Stomach (tissue), 9 donors: ENCODE results near the gene DIAPH3. TPM values are rescaled to one million over a fixed set of nuclear protein-coding genes. Genes with fewer than 3 reads are reported as not detected.
"Not testable (repeated sequence)": the region's sequence is repeated elsewhere in the genome, so short reads cannot be mapped to it uniquely, and the experiment has no call there.

Experiments used
- DNase-seq, 2 donors: peaks; one replicate each; pipeline versions ENCODE4 v3.0.0 to v3.0.0-alpha.2; 2013 to 2019
- H3K27ac ChIP-seq, 5 donors: fragments of 200-600 bp in 4 of 5; sonication (generic) in 4 of 5; one replicate each; pipeline ENCODE4 v1.5.1; 2013 to 2019; ENCODE audit warnings: mild to moderate bottlenecking in 1 of 5, moderate library complexity in 1 of 5
- H3K27me3 ChIP-seq, 3 donors: fragments of 200-600 bp; sonication (generic); one replicate each; pipeline ENCODE4 v1.5.1; 2017 to 2019; ENCODE audit warnings: mixed run types in 1 of 3
- H3K36me3 ChIP-seq, 4 donors: fragments of 200-600 bp; sonication (generic); 1 replicate in 3 of 4; 2 replicates in 1 of 4; pipeline ENCODE4 v1.5.1; 2016 to 2019
- H3K4me1 ChIP-seq, 4 donors: fragments of 200-600 bp; sonication (generic); one replicate each; pipeline ENCODE4 v1.5.1; 2016 to 2019
- H3K4me3 ChIP-seq, 4 donors: fragments of 200-600 bp; sonication (generic) in 3 of 4; one replicate each; pipeline ENCODE4 v1.5.1; 2016 to 2019; ENCODE audit warnings: mild to moderate bottlenecking in 1 of 4
- H3K9me3 ChIP-seq, 4 donors: fragments of 200-600 bp; sonication (generic); one replicate each; pipeline ENCODE4 v1.5.1; 2016 to 2019
- CTCF ChIP-seq, 7 experiments: fragments of 450-650 bp in 4 of 7; fragments of 200-600 bp in 3 of 7; sonication (generic) in 3 of 7; IDR thresholded peaks; one replicate each; pipeline ENCODE4 v1.5.1; 2016 to 2019; ENCODE audit warnings: antibody characterized with exemption in 7 of 7, control low read depth in 2 of 7, mild to moderate bottlenecking in 1 of 7
- EP300 ChIP-seq: sonication (generic); formaldehyde crosslinking; IDR thresholded peaks from one replicate; pipeline ENCODE4 v1.6.1; 2017; ENCODE audit warnings: antibody characterized with exemption
- POLR2A ChIP-seq, 4 donors: fragments of 450-650 bp; IDR thresholded peaks; one replicate each; pipeline ENCODE4 v1.6.1; 2016; ENCODE audit warnings: antibody characterized with exemption in 4 of 4, control low read depth in 2 of 4, mild to moderate bottlenecking in 1 of 4, moderate library complexity in 1 of 4
- POLR2AphosphoS5 ChIP-seq, 3 donors: sonication (generic); formaldehyde crosslinking; IDR thresholded peaks; one replicate each; pipeline ENCODE4 v1.6.1; 2016; ENCODE audit warnings: antibody characterized with exemption in 3 of 3
- WGBS, 5 donors: extraction: QIAGEN DNeasy Blood & Tissue Kit in 3 of 5; methylation state at CpG; one replicate each; pipeline versions ENCODE4 v1.1.5 to v1.1.7; 2013 to 2018; 5-methylcytosine and 5-hydroxymethylcytosine counted together
- intact Hi-C: fragments of 100-400 bp; cut with DNase I; formaldehyde crosslinking; loops from one replicate; pipeline ENCODE4 v1.15.1; 2023; ENCODE audit warnings: low total_unique reads
- polyA plus RNA-seq, 3 donors: library from polyadenylated mRNA; stranded (reverse); fragments of 200-250 nt; gene quantifications; one replicate each; pipeline ENCODE4 v1.2.3, GENCODE V29; 2013
- total RNA-seq, 5 donors: library from RNA; depleted of rRNA; stranded (reverse); fragments of >200 nt; gene quantifications; one replicate each; pipeline versions ENCODE4 v1.1.0 to v1.2.3, GENCODE V29; 2014 to 2016
- donor health status: healthy with polysubstance abuse.
- donor health status: Bipolar disorder and iron deficiency.
- donor health status: healthy.

The DIAPH3 gene
- total and polyA plus RNA-seq, 8 donors, result 2.5 to 12.1 (median 4.6) TPM

- H3K36me3 ChIP-seq, result no peaks in the 10 kb centered on the region
- WGBS, 5 donors, result 71 to 85% (median 81%) methylated on average over 3 of the region's 3 CpGs
- no peak overlapping the region for H3K4me3 ChIP-seq
- intact Hi-C loops, result no loop called here
- H3K9me3 ChIP-seq, result no peaks in the 10 kb centered on the region
- no peak overlapping the region for H3K27ac ChIP-seq
- H3K4me1 ChIP-seq, result no peaks in the 10 kb centered on the region
- H3K27me3 ChIP-seq, result no peaks in the 10 kb centered on the region
- no peak for TF ChIP-seq POLR2AphosphoS5 (IDR thresholded peaks at IDR 0.05)
- TF ChIP-seq CTCF (IDR thresholded peaks at IDR 0.05), result no peak
- no peak for TF ChIP-seq EP300
- TF ChIP-seq POLR2A (IDR thresholded peaks at IDR 0.05), result no peak
- no peak for DNase-seq
Observed at GRCh38 chr13:60051754-60052285, 111.9 kb downstream of the DIAPH3 start.

- intact Hi-C loops, DNase-seq, H3K36me3 ChIP-seq, H3K4me1 ChIP-seq, H3K27ac ChIP-seq, H3K4me3 ChIP-seq, H3K9me3 ChIP-seq, H3K27me3 ChIP-seq: not testable (repeated sequence)
Observed at GRCh38 chr13:60048353-60048752, 115.4 kb downstream of the DIAPH3 start.

- Histone ChIP-seq H3K36me3 (no peaks in the 10 kb centered on the region), H3K27me3 (no peaks in the 10 kb centered on the region), H3K4me1 (no peaks in the 10 kb centered on the region), H3K27ac (no peak overlapping the region), H3K9me3 (no peaks in the 10 kb centered on the region), H3K4me3 (no peak overlapping the region)
- no peak for DNase-seq
- intact Hi-C loops, result no loop called here
- WGBS, 5 donors, result 85 to 90% (median 89%) methylated on average over 3 of the region's 3 CpGs
- TF ChIP-seq POLR2A (IDR thresholded peaks at IDR 0.05), result no peak
- no peak for TF ChIP-seq POLR2AphosphoS5 (IDR thresholded peaks at IDR 0.05)
- no peak for TF ChIP-seq EP300
- TF ChIP-seq CTCF (IDR thresholded peaks at IDR 0.05), result no peak
Observed at GRCh38 chr13:60047918-60048317, 115.8 kb downstream of the DIAPH3 start.

GRCh38 chr13:60044321-60044720, 119.4 kb downstream of the DIAPH3 start:
- intact Hi-C loops, result no loop called here
- Histone ChIP-seq H3K27me3 (no peaks in the 10 kb centered on the region), H3K27ac (no peak overlapping the region), H3K9me3 (no peaks in the 10 kb centered on the region), H3K4me3 (no peak overlapping the region), H3K4me1 (no peaks in the 10 kb centered on the region), H3K36me3 (no peaks in the 10 kb centered on the region)
- TF ChIP-seq POLR2A (IDR thresholded peaks at IDR 0.05) (no peak), CTCF (IDR thresholded peaks at IDR 0.05) (no peak), POLR2AphosphoS5 (IDR thresholded peaks at IDR 0.05) (no peak), EP300 (no peak)
- WGBS, 5 donors, result 95 to 97% (median 97%) methylated on average over 4 of the region's 4 CpGs
- DNase-seq, result no peak

GRCh38 chr13:60043262-60043661, 120.5 kb downstream of the DIAPH3 start:
- WGBS, 5 donors, result 70 to 89% (median 76%) methylated on average over 2 of the region's 2 CpGs
- Histone ChIP-seq H3K36me3 (no peaks in the 10 kb centered on the region), H3K4me3 (no peak overlapping the region), H3K4me1 (no peaks in the 10 kb centered on the region), H3K27ac (no peak overlapping the region), H3K9me3 (no peaks in the 10 kb centered on the region), H3K27me3 (no peaks in the 10 kb centered on the region)
- TF ChIP-seq POLR2A (IDR thresholded peaks at IDR 0.05) (no peak), CTCF (IDR thresholded peaks at IDR 0.05) (no peak), EP300 (no peak), POLR2AphosphoS5 (IDR thresholded peaks at IDR 0.05) (no peak)
- no peak for DNase-seq
- intact Hi-C loops, result no loop called here

GRCh38 chr13:60040668-60041067, 123.1 kb downstream of the DIAPH3 start:
- H3K4me3 ChIP-seq, H3K9me3 ChIP-seq, intact Hi-C loops, H3K36me3 ChIP-seq, H3K27me3 ChIP-seq, H3K4me1 ChIP-seq, H3K27ac ChIP-seq, DNase-seq: not testable (repeated sequence)
- 91 to 94% (median 93%) methylated on average over 10 of the region's 10 CpGs for WGBS, 5 donors
